Endodermal cell (in vitro differentiated cells): ENCODE results near the gene SSTR4. TPM values are rescaled to one million over a fixed set of nuclear protein-coding genes. Genes with fewer than 3 reads are reported as not detected.

Experiments used
- DNase-seq: peaks from one replicate; pipeline ENCODE4 v3.0.0-alpha.2; 2017
- H3K27ac ChIP-seq: 2 replicates; pipeline ENCODE4 v1.5.1; 2013; ENCODE audit warnings: mild to moderate bottlenecking, low read depth, low read length, moderate library complexity
- H3K27me3 ChIP-seq: 2 replicates; pipeline ENCODE4 v1.6.1; 2013; ENCODE audit warnings: mild to moderate bottlenecking, low read length, moderate library complexity; ENCODE audit not compliant: insufficient read depth, control insufficient read depth, poor library complexity, severe bottlenecking
- H3K36me3 ChIP-seq: 2 replicates; pipeline ENCODE4 v1.7.0; 2013; ENCODE audit warnings: mild to moderate bottlenecking, low read length, moderate library complexity; ENCODE audit not compliant: control insufficient read depth, insufficient read depth
- H3K4me1 ChIP-seq: one replicate; pipeline ENCODE4 v1.7.0; 2013; ENCODE audit warnings: low read length; ENCODE audit not compliant: control insufficient read depth, insufficient read depth
- H3K4me3 ChIP-seq: 2 replicates; pipeline ENCODE4 v1.5.1; 2013; ENCODE audit warnings: mild to moderate bottlenecking, low read length, moderate library complexity
- H3K9ac ChIP-seq: 2 replicates; pipeline ENCODE4 v1.6.1; 2013; ENCODE audit warnings: mild to moderate bottlenecking, low read length, moderate library complexity; ENCODE audit not compliant: poor library complexity, severe bottlenecking; ENCODE audit errors: extremely low read depth
- H3K9me3 ChIP-seq: 2 replicates; pipeline ENCODE4 v1.6.1; 2013; ENCODE audit warnings: mild to moderate bottlenecking, low read length, moderate library complexity; ENCODE audit not compliant: control insufficient read depth
- H3K27ac Mint-ChIP-seq: 2 replicates; pipeline ENCODE4 v1.8.0; 2020; ENCODE audit warnings: mixed read lengths
- H3K27me3 Mint-ChIP-seq: 2 replicates; pipeline ENCODE4 v1.8.0; 2021; ENCODE audit warnings: mild to moderate bottlenecking, mixed read lengths; ENCODE audit not compliant: insufficient read depth
- H3K36me3 Mint-ChIP-seq: 2 replicates; pipeline ENCODE4 v1.8.0; 2020; ENCODE audit warnings: low read depth, mixed read lengths
- H3K4me1 Mint-ChIP-seq: 2 replicates; pipeline ENCODE4 v1.8.0; 2020; ENCODE audit warnings: mixed read lengths
- H3K4me3 Mint-ChIP-seq: 2 replicates; pipeline ENCODE4 v1.8.0; 2020; ENCODE audit warnings: mild to moderate bottlenecking, moderate library complexity, mixed read lengths
- H3K9me3 Mint-ChIP-seq: 2 replicates; pipeline ENCODE4 v1.8.0; 2020; ENCODE audit warnings: mild to moderate bottlenecking, mixed read lengths
- CTCF ChIP-seq: fragments of 200-600 bp; sonication (generic); conservative IDR thresholded peaks from 2 replicates; pipeline ENCODE4 v1.5.0; 2021; ENCODE audit warnings: antibody characterized with exemption, mild to moderate bottlenecking
- WGBS, 2 experiments: methylation state at CpG; one replicate each; pipeline versions ENCODE4 v1.1.5 to v1.1.7; 2013; ENCODE audit warnings: missing lambda C conversion rate in 2 of 2, mixed read lengths in 1 of 2; ENCODE audit not compliant: insufficient coverage in 1 of 2, insufficient read length in 1 of 2; 5-methylcytosine and 5-hydroxymethylcytosine counted together
- total RNA-seq, 2 donors: library from RNA; stranded (reverse); fragmentation: NEBNext Ultra II Directional in 1 of 2; extraction: Animal tissue kit (Norgen Biotek cat#: 25700) in 1 of 2; gene quantifications; 2 replicates in 1 of 2; 3 replicates in 1 of 2; pipeline ENCODE4 v1.2.1, GENCODE V29; 2021

SSTR4 gene
- total RNA-seq, 2 donors from 2014 or later: 0.40 TPM; not detected in 1

- Mint-ChIP-seq H3K4me3 (no peak overlapping the region), H3K9me3 (no peaks in the 10 kb centered on the region), H3K27me3 (no peaks in the 10 kb centered on the region), H3K27ac (no peak overlapping the region), H3K4me1 (peaks cover 18% of the 10 kb centered on the region), H3K36me3 (no peaks in the 10 kb centered on the region)
- Histone ChIP-seq H3K27me3 (no peaks in the 10 kb centered on the region), H3K4me3 (no peak overlapping the region), H3K9ac (no peak overlapping the region), H3K9me3 (peaks cover 10% of the 10 kb centered on the region), H3K27ac (no peak overlapping the region), H3K36me3 (no peaks in the 10 kb centered on the region), H3K4me1 (peaks cover 10% of the 10 kb centered on the region)
- no peak for TF ChIP-seq CTCF
- no peak for DNase-seq
- WGBS, 2 experiments: 91 to 93% methylated on average over 4 to 11 of the region's 11 CpGs
These were observed 16.2 kb upstream of the SSTR4 start for GRCh38 chr20:23018941-23019340.

- Histone ChIP-seq H3K9ac (no peak overlapping the region), H3K4me1 (peaks cover 12% of the 10 kb centered on the region), H3K9me3 (peaks cover 10% of the 10 kb centered on the region), H3K27ac (no peak overlapping the region), H3K27me3 (no peaks in the 10 kb centered on the region), H3K36me3 (no peaks in the 10 kb centered on the region), H3K4me3 (no peak overlapping the region)
- Mint-ChIP-seq H3K36me3 (no peaks in the 10 kb centered on the region), H3K27me3 (no peaks in the 10 kb centered on the region), H3K4me1 (peaks cover 22% of the 10 kb centered on the region), H3K9me3 (no peaks in the 10 kb centered on the region), H3K4me3 (no peak overlapping the region), H3K27ac (no peak overlapping the region)
- no peak for TF ChIP-seq CTCF
- 91 to 93% methylated on average over 7 of the region's 7 CpGs for WGBS, 2 experiments
- DNase-seq: peak; percentile 44
These were observed 15.7 kb upstream of the SSTR4 start for GRCh38 chr20:23019403-23019802.

- no peak for TF ChIP-seq CTCF
- no peak overlapping the region for H3K4me3 Mint-ChIP-seq
- peaks cover 12% of the 10 kb centered on the region for H3K4me1 ChIP-seq
- H3K27me3 ChIP-seq: no peaks in the 10 kb centered on the region
- no peak overlapping the region for H3K9ac ChIP-seq
- H3K27me3 Mint-ChIP-seq: no peaks in the 10 kb centered on the region
- H3K9me3 Mint-ChIP-seq: no peaks in the 10 kb centered on the region
- no peak overlapping the region for H3K27ac ChIP-seq
- 78 to 93% methylated on average over 11 to 12 of the region's 12 CpGs for WGBS, 2 experiments
- no peaks in the 10 kb centered on the region for H3K36me3 ChIP-seq
- no peaks in the 10 kb centered on the region for H3K36me3 Mint-ChIP-seq
- no peak overlapping the region for H3K27ac Mint-ChIP-seq
- H3K4me3 ChIP-seq: no peak overlapping the region
- no peak for DNase-seq
- H3K4me1 Mint-ChIP-seq: peaks cover 28% of the 10 kb centered on the region
- peaks cover 3% of the 10 kb centered on the region for H3K9me3 ChIP-seq
These were observed 14.7 kb upstream of the SSTR4 start for GRCh38 chr20:23020230-23021018.
